RWPE1 (cell line): Measurements from ENCODE around the gene KCNH8.

Source experiments
- CTCF ChIA-PET: fragments of 350-600 bp; sonication (Branson Sonifier 250); formaldehyde crosslinking; extraction: SDS; loops from one replicate; lab custom pipeline; 2021; lab: Yijun Ruan, JAX
- POLR2A ChIA-PET: fragments of 400-600 bp; formaldehyde crosslinking; extraction: SDS; loops from one replicate; lab custom pipeline; 2020; ENCODE audit warnings: antibody characterized with exemption; ENCODE audit not compliant: low non-redundant PET; lab: Yijun Ruan, JAX
- DNase-seq: peaks from one replicate; pipeline ENCODE4 v3.0.0; 2012; ENCODE audit warnings: low spot score
- H3K27ac ChIP-seq: fragments of 450-650 bp; 2 replicates; pipeline ENCODE4 v1.5.1; 2017
- CTCF ChIP-seq: fragments of 450-650 bp; conservative IDR thresholded peaks from 2 replicates; pipeline ENCODE4 v1.5.1; 2017; ENCODE audit warnings: low read depth, mild to moderate bottlenecking

The KCNH8 gene

GRCh38 chr3:19267040-19267439, 118.7 kb downstream of the KCNH8 start:
- CTCF ChIA-PET: no interaction called here
- no peak for DNase-seq

GRCh38 chr3:19270481-19270880, 122.2 kb downstream of the KCNH8 start:
- TF ChIP-seq CTCF: no peak
- ChIA-PET POLR2A (no interaction called here), CTCF (no interaction called here)
- DNase-seq: no peak
- no peak overlapping the region for H3K27ac ChIP-seq

More at GRCh38 chr3:19267040-19267439, 118.7 kb downstream of the KCNH8 start:
- no peak overlapping the region for H3K27ac ChIP-seq
- POLR2A ChIA-PET: no interaction called here
- TF ChIP-seq CTCF: no peak

GRCh38 chr3:19272296-19272695, 124.0 kb downstream of the KCNH8 start:
- ChIA-PET POLR2A (no interaction called here), CTCF (no interaction called here)
- no peak overlapping the region for H3K27ac ChIP-seq
- no peak for DNase-seq
- no peak for TF ChIP-seq CTCF

GRCh38 chr3:19273091-19273490, 124.8 kb downstream of the KCNH8 start:
- ChIA-PET CTCF (no interaction called here), POLR2A (no interaction called here)
- no peak for DNase-seq
- TF ChIP-seq CTCF: no peak
- H3K27ac ChIP-seq: no peak overlapping the region

GRCh38 chr3:19274576-19274975, 126.3 kb downstream of the KCNH8 start:
- ChIA-PET CTCF (no interaction called here), POLR2A (no interaction called here)
- H3K27ac ChIP-seq: no peak overlapping the region
- TF ChIP-seq CTCF: no peak
- DNase-seq: no peak

GRCh38 chr3:19284974-19285373, 136.7 kb downstream of the KCNH8 start:
- DNase-seq: no peak
- no peak overlapping the region for H3K27ac ChIP-seq
- no peak for TF ChIP-seq CTCF
- CTCF ChIA-PET: no interaction called here
- POLR2A ChIA-PET: no interaction called here

DNA sequence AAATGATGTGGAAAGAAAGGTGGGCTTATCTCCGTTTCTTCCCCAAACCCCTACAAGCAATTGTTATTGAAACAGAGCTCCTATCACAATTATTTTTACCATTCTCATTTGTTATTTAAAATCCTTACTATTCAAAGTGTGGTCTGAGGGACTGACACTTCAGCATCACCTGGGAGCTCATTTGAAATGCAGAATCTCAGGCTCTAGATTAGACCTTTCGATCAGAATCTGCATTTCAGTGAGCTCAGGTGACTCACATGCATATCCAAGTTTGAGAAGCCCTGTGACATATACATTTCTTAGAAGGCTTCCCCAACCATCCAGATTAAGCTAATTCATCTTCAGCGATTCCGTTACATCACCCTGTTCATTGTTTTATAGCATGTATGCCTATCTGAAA, 145.0 kb downstream of the KCNH8 start:
- no peak for DNase-seq
- ChIA-PET POLR2A (no interaction called here), CTCF (no interaction called here)
- no peak overlapping the region for H3K27ac ChIP-seq
- no peak for TF ChIP-seq CTCF
